Activated CD8-positive, alpha-beta memory T cell treated with anti-CD3 and anti-CD28 coated beads, Interleukin-2, amount 50 U/mL, for 48 hours (primary cell): Measurements from ENCODE around the gene SLC25A45.
"Not testable (repeated sequence)": the region's sequence is repeated elsewhere in the genome, so short reads cannot be mapped to it uniquely, and the experiment has no call there.

Experiments
- DNase-seq: peaks from one replicate; pipeline ENCODE4 v3.0.0-alpha.2; 2020

SLC25A45 gene

DNA sequence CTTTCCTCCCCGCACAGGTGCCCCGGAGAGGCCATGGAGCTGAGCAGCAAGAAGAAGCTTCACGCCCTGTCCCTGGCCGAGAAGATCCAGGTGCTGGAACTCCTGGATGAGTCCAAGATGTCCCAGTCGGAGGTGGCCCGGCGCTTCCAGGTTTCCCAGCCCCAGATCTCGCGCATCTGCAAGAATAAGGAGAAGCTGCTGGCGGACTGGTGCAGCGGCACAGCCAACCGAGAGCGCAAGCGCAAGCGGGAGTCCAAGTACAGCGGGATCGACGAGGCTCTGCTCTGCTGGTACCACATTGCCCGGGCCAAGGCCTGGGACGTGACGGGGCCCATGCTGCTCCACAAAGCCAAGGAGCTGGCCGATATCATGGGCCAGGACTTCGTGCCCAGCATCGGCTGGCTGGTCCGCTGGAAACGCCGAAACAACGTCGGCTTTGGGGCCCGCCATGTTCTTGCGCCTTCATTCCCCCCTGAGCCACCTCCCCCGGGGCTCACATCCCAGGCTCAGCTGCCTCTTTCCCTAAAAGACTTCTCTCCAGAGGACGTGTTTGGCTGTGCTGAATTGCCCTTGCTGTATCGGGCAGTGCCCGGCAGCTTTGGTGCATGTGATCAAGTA, 26.6 kb downstream of the SLC25A45 start:
- DNase-seq, result no peak

DNA sequence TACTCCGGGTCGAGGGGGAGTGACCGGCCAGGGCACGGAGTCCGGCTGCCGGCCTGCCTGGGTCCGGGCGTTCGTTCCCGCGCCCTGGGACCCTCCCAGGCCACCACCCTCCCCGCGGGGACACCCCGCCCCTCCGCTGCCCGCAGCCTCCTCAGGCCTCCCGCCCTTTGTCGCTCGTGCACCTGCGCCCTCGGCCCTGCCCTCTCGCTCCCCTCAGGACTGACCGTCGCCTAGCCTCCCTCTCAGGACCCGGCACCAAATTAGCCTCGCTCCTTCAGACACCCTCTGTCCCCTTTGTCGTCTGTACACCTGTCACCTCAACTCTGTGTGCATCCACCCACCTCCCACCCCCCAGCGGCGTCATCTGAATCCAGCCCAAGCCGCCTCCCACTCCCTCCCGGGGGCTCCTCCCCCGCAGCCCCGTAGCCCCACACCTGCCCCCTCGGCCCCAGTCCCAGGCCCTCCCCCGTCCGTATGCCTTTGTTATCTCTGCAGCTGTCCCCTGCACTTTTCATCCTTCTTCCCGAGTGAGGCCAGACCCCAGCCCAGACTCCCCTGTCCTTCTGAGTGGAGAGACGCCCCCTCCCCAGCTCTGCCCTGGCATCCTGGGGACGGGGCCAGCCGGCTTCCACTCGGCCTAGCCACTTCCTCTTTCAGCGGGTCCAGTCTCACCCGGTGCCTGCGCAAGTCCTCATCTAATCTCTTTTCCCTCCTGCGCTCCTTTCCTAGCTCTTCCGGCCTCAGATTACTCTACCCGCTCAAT, 27.3 kb downstream of the SLC25A45 start:
- no peak for DNase-seq

DNA sequence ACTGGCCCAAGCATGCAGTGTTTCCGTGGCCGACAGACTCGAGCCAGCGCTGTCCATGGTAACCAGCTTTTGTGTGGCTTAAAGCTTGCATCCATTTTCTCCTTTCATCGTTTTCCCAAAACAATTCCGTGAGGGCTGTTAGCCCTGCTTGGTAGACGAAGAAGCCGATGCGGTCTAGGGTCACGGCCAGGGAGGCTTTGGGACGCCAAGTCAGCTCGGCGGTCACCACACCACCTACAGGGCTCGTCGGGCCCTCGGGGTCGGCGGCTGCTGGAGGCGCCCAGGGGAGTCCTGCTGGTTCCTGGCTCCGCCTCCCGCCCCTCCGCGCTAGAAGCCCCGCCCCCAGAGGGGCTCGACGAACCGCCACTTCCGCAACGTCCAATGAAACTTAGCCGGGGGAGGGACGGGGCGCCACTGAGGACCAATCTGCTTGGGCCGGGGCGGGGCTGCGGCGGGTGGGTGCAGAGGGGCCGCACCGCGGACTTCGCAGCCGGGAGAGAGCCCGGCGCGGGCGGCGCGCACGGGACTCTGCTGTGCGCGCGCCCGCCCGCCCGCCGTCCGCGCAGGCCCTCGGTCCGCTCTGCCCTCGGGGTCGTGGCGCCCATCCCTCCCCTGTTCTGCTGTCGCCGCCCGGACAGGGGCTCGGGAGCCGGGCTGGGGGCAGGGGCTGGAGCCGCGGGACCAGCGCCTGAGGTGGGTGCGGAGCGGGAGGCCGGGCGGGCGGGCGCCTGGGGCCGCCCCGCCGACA, 28.0 kb downstream of the SLC25A45 start, which contains the start of gene TIGD3:
TIGD3 (plus strand) TSS at position 487 of the 748 bp plus-strand sequence. CDS start 1,058 bp downstream, outside the sequence.
- peak; percentile 98 for DNase-seq

DNA sequence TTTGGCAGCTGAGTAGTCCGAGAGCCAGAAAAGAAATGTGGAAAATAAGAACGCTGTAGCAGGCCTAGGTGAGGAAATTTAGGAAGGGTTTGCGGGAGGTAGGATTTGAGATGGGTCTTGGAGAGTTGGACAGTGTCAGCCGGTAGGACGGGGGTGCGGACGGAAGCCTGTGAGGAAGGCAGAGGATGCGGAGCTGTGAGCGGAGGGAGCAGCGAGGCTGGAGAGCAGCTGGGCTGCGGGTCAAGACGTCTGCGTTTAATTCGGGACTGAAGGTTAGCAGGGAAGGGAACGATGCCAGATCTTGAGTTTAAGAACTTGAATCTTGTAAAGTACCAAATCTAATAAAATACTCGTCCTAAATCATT, 28.6 kb downstream of the SLC25A45 start:
- no peak for DNase-seq

DNA sequence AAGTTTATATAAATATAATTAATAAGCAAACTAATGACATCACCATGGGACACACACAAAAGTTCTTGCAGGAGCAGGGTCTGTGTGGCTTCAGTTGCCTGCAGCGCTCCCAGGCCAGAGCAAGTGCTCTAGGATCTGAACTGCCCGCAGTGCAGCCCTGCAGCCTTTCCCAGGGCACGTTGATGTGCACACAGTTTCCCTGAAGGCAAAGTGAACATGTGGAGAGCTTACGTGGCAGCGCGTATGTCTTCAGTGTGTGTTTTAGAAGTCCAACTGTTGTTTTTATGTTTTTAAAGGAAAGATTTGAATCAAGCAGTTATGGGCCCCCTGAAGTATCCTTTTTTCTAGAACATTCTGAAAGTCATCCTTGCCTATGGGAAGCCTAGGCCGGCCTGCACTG, 29.1 kb downstream of the SLC25A45 start:
- DNase-seq, result no peak

DNA sequence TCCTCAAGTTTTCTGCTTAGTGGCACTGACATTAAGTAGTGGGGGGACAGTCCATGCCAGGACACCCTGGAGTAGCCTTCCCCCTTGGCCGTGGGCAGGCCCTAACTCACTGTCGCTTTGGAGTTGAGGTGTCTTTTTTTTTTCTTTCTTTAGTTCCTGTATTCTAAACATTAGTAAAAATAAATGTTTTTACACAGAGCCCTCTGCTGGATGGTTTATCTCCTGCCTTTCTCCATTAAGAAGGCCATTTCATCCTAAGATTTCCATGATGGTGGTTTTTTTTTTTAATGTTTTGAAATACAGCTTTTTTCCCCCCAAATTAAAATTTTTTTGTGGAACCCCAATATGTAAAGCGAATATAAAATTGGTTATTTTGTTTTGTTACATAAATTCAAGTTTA, 29.7 kb downstream of the SLC25A45 start:
- no peak for DNase-seq

DNA sequence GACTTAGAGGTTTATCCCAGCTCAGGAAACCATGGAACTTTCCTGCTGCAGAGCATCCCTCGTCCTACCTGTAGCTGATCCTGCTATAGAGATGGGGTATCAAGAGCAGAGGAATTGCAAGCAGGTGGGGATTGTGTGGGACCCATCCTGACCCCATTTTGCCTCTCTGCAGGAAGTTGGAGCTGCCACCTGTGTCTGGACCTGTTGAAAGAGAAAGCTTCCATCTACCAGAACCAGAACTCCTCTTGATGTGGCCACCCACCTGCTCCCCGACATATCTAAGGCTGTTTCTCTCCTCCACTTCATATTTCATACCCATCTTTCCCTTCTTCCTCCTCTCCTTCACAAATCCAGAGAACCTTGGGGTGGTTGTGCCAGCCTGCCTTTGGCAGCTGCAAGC, 30.9 kb downstream of the SLC25A45 start:
- no peak for DNase-seq

DNA sequence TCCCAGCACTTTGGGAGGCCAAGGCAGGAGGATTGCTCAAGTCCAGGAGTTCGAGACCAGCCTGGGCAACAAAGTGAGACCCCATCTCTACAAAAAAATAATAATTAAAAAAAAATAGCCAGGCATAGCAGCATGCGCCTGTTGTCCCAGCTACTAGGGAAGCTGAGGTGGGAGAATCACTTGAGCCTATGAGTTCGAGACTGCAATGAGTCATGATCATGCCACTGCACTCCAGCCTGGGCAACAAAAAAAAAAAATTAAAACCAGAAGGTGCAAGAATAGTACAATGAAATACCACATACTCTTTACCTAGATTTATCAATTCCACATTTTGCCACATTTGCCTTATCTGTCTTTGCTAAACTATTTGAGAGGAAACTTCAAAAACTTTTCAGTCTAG, 40.6 kb downstream of the SLC25A45 start:
- DNase-seq, result no peak

DNA sequence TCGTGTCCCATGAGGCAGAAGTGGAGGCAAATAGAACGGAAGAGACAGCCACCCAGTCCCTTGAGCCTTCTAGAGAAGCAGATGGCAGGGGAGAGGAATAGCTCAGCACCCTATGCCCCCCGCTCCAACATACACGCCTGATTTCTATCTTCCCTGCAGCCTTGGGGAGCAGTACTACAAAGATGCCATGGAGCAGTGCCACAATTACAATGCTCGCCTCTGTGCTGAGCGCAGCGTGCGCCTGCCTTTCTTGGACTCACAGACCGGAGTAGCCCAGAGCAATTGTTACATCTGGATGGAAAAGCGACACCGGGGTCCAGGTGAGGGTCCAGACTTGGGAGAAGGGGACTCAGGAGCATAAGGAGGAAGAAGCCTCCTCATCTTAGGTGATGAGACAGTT, 42.2 kb downstream of the SLC25A45 start:
- DNase-seq, result no peak

DNA sequence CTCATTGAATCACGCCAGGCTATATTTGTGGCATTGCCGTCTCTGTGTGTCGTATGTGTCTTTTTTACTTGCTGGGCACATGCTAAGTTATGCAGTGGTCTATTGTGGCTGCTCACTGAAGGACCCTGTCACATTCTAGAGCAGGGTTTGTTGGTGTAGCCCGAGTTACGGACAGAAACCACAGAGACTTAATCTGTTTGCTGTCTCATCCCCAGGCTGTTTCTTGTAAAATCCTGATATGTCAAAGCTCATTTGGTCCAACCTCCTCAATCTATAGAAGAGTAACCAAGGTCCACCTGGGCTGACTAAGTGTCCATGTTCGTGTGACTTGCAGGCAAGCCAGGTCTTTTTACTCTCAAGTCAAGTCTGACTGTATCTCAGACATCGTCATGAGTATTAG, 43.8 kb downstream of the SLC25A45 start:
- DNase-seq, result no peak

DNA sequence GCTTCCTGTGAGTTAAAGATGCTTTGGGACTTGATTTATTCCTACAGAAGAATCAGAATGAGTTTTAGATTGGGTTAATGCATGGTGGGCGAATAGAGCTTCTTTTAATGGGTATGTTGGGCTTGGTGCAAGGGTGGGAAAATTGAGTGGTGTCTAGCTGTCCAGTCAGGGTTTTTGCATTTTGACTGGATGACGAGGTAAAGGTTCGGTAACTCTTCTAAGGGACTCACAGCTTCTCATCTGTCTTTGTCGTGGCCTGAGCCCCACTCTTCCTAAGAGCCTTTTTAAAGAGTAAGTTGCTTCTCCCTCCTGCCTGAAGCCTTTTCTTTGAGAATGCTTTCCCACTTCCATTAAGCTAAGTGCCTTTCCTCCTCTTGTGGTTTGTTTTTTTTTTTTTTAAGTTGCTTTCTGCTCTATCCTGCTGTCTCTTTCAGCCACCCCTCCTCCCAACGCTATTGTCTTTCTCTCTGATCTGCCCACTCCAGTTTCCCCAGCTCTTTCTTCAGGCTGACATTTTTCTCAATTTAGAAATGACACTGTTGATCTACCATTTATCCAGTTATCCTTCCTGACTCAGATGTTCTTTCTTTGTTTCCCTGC, 47.6 kb downstream of the SLC25A45 start:
- no peak for DNase-seq

DNA sequence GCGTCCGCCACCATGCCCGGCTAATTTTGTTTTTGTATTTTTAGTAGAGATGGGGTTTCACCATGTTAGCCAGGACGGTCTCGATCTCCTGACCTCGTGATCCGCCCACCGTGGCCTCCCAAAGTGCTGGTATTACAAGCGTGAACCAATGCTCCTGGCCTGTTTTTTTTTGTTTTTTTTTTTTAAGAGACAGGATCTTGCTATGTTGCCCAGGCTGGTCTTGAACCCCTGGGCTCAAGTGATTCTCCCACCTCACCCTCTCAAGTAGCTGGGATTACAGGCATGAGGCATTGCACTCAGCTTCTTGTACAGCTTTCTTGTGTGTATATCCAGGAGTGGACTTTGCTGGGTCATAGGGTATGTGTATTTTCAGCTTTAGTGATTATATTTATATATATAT, 49.9 kb downstream of the SLC25A45 start:
- not testable (repeated sequence) for DNase-seq

DNA sequence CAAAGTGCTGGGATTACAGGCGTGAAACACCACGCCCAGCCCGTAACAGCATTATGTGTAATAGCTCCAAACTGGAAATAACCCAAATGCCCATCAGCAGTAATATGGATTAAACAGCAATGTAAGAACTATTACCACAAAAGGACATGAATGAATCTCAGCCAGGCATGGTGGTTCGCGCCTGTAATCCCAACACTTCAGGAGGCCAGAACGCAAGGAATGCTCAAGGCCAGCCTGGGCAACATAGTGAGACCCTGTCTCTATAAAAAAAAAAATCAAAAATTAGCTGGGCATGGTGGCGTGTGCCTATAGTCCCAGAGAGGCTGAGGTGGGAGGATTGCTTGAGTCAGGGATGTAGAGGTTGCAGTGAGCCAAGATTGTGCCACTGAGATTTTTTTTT, 51.9 kb downstream of the SLC25A45 start:
- DNase-seq, result no peak

DNA sequence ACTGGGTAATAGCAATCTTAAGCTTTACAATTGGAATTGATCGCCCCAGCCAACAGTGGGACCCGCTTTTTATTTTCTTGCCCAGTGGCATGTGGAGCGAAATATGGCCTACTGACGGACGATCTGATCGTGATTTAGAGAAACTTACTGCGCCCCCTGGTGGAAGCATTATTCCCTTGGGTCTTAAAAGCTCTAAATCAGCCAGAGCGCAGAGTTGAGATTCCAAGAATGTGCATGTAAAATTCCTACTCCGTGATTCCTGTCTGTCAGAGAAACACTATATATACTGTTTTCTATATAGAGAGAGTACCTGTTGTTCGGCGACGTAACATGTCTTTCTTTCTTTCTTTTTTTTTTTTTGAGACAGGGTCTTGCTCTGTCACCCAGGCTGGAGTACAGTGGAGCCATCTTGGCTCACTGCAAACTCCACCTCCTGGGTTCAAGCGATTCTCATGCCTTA, 52.5 kb downstream of the SLC25A45 start:
- peak; percentile 92 for DNase-seq

DNA sequence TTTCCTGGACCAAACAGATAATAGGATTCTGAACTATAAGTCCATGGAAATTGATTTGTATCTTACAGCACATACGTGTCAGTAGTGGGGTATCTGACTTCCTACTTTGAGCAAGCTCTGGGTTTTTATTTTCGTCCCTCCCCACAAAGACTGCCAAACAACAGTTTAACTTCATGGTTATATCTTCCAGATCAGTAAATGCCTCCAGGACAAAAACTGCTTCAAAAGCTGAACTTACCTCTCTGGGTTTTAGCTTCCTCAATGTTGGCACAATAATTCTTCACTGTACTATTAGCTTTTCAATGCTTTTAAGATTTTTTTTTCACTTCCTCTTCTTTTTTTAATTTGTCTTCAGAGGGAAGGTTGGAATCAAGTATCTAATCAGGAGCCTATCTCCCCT, 53.0 kb downstream of the SLC25A45 start:
- no peak for DNase-seq

DNA sequence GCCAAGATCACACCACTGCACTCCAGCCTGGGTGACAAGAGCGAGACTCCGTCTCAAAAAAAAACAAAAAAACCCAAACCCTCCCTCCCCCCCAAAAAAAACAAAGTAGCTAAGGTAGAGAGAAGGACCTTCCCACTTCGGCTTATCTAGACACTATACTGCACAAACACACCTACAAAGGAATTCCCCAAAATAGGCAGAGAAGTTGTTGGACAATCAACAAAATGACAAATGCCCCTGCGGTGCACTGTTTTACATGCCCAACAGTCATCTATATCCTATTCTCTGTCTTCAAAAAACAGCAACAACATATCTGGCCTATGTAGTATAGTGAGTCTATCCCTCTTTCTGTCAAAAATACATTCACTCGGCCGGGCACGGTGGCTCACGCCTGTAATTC, 55.4 kb downstream of the SLC25A45 start:
- DNase-seq, result no peak

DNA sequence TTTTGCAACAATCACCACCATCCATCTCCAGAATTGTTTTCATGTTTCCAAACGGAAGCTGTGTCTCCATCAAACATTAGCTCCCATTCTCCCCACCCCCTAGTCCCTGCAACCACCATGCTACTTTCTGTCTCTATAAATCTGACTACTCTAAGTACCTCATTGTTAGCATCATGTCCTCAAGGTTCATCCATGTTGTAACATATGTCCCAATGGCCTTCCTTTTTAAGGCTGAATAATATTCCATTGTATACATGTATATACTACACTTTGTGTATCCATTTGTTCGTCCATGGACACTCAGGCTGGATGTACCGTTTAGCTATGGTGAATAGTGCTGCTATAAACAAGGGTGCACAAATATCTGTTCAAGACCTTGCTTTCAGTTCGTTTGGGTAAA, 57.0 kb downstream of the SLC25A45 start:
- DNase-seq, result no peak
